ENCODE data around the gene TTC7B.

TTC7B gene

DNA sequence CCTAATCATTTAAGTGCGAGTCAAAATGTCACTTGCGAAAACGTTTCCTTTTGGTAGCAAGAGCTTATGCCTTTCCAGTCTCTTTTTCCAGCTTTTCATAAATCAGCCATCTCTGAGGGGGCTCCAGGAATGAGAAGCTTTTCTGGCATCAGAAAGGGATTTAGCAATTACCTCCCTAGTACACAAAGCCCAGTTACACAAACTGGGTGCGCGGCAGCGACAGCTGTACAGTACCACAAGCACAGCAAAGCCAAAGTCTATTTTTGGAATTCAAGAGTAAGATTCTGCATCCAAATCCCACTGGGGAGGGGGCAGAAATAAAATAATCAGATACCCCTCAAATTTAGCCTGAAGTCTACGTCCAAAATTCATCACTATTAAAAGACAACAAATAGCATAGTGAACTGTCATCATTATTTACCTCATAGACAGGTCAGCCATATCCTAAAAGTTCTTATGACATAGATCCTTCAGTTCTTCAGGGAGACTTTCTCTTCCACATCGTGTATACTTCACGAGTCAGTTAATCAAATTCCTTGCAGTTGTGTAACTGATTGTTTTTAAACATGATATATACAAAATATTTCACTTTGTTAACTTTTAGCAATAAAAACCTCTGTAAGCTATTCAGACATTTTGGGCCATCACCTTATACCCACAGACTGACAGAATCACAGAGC lies 150.8 kb downstream of the TTC7B start:
- Histone ChIP-seq H3K27ac (no peak overlapping the region), H3K4me3 (no peak overlapping the region)

DNA sequence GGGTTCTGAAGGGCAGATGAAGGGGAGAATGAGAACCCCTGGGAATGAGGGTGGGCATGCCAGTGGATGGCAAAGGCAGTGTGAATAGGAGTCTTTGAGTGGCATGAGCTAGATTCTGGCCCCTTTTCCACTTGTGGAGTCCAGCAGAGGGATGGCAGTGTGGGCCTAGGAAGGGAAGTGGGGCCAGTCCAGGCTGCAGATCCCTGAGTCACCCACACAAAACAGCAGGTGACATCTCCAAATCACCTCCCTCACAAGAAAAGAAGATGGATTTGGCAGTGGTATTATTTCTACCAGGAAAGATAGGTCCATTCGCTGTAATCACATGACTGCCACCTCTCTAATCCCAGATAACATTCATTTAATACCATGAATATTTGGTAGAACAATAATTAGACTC lies 151.3 kb downstream of the TTC7B start:
- Histone ChIP-seq H3K27ac (no peak overlapping the region), H3K4me3 (no peak overlapping the region)

DNA sequence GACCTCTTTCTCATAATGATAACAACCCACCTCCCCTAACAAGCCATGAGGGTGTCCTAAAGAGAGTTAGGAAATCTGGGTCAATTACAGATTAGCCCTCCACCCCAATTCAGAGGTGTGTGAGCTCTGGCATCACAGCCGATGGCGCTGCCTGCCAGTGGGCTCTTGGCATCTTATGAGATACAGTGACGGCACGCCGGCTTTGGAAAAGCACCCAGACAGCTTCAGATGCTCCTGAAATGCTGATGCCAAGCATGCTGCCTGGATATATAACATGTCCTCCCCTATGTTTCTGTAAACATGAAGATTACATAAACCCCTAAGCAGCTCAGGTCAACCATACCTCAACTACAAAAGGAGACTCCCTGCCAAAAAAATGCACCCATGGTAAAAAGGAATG lies 152.6 kb downstream of the TTC7B start:
- H3K27ac ChIP-seq: no peak overlapping the region
- no peak overlapping the region for H3K4me3 ChIP-seq

DNA sequence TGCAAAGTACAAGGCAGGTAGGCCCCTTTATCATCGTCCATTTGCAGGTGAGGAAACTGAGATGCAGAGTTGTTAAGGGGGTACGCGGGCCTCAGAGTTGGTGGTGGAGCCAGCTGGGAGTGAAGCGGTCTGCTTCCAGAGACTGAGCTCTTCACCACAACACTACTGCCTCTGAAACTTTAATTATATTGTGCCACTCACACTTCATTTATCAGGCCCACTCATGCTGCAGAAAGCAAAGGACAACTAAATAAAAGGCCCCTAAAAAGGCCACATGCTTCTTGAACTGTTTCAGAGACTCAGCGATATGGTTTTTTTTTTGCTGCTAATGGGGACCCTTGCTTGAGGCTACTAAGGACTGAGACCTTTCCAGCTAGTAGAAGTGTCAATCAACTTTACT lies 153.1 kb downstream of the TTC7B start:
- no peak overlapping the region for H3K27ac ChIP-seq
- no peak overlapping the region for H3K4me3 ChIP-seq

DNA sequence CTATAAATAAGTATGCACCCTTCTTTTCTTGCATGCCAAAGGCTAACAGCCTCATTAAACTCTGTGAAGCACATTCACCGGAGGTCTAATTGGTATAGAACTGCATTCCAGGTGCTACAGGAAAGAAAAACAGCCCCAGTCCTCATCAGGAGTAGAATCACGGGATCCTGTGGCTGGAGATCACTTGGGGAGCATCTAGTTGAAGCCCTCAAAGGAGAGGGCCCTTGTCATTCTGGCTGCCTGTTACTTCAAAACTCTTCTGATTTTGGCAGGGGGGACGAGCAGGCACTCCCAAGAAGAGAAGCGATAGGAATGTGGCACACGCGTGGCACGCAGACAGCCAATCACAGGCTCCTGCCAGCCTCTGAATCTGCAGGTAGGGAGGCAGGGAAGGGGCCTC lies 154.4 kb downstream of the TTC7B start:
- Histone ChIP-seq H3K4me3 (no peak overlapping the region), H3K27ac (no peak overlapping the region)

DNA sequence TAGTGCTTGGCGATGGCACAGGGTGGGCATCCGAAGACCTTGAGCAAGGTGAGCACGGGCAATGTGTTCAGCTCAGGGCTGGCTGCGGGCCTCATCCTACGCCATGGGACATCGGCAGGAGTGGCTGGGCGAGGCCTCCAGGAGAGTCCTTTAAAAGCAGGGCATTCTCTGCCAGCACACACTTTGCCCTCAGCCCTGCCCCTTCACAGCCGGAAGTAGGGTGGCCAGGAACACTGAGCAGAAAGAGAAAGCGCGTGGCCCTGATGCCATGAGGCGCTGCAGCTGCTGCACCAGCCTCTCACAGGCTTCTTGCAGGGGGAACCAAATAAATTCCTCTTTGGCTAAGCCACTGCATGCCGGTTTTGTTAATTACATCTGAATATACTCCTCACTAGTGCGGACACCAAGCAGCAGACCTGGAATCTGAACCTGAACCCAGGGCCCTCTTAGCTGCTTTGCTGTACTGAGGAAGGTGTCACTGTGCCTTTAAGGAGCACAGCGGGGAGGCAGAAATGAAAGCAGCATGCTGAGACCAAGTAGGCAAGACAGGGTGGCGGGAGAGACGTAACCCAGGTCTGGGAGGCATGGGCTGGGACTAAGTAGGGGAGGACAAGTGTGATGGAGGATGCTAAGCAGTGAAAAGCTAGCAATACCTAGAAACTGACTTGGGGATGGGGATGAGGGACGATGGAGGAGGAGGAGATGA lies 155.2 kb downstream of the TTC7B start:
- H3K4me3 ChIP-seq: no peak overlapping the region
- H3K27ac ChIP-seq: no peak overlapping the region

DNA sequence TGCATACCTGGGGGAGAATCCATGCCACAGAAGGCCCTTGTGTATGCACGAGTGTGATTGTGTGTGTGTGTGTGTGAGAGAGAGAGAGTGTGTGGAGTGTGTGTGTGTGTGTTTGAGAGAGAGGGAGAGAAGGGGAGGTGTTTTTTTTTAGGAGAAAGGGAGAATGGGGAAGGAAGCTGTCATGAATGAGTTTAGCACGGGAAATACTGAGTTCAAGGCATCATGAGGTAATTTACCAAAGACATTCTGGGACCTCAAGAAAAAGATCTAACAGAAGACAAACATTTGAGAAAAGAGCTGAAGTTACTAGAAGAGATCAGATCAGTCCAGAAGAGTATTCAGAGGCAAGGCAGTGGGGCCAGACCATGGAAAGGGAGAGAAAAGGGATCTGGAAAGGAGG lies 157.1 kb downstream of the TTC7B start:
- H3K4me3 ChIP-seq: no peak overlapping the region
- no peak overlapping the region for H3K27ac ChIP-seq

DNA sequence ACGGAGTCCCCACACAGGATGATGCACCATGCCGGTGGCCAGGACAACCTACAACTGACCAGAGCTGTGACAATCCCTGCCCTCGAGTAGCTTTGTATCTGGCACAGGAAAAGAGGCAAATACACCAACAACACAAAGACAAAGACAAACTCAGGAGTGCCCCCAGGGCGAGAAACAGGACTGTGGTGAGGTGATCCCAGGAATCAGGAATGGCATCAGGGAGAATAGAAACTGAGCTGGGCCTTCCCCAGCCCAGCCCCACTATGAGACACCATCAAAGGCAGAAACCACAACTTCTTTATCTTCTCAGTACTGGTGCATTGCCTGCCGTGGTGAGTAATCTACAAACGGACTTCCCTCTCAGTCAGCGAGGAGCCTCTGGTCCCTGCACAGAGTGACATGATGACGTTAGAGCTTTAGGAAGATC lies 157.7 kb downstream of the TTC7B start:
- Histone ChIP-seq H3K27ac (no peak overlapping the region), H3K4me3 (no peak overlapping the region)

DNA sequence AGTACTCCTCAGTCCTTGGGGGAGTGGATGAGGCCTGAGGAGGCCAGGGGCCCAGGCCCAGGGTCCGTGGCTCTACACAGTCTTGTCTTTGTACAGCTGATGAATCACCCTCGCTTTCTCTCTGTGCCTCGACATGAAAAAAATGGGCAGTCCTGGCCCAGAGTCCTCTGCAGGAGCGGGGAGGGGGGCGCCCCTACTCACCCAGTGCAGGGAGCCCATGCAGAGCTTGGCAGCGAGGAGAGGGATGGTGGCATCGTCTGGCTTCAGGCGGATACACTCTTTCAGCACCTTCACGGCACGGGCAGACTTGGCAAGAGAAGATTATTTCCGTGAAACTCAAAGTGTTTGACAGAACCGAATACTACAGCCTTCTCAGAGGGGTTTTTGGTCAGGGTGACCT lies 159.3 kb downstream of the TTC7B start:
- no peak overlapping the region for H3K4me3 ChIP-seq
- no peak overlapping the region for H3K27ac ChIP-seq

DNA sequence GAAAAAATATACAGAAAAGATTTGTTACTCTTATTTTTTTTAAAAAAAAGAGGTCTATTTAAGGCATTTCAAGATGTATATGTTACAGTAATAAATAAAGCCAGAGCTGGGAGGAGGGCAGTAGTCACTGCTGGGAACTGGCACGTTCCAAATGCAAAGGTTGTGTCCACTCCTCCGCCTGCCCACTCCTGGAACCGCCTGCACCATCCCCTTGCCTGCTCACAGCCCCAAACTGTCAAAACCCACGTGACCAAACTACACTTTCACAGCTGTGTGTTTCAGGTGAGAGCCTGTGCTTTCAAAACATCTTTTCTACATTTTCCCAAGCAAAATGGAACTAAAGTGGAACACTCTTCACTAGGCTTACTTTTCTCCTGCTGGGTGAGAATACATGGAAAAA lies 160.4 kb downstream of the TTC7B start:
- H3K27ac ChIP-seq: no peak overlapping the region
- H3K4me3 ChIP-seq: no peak overlapping the region

DNA sequence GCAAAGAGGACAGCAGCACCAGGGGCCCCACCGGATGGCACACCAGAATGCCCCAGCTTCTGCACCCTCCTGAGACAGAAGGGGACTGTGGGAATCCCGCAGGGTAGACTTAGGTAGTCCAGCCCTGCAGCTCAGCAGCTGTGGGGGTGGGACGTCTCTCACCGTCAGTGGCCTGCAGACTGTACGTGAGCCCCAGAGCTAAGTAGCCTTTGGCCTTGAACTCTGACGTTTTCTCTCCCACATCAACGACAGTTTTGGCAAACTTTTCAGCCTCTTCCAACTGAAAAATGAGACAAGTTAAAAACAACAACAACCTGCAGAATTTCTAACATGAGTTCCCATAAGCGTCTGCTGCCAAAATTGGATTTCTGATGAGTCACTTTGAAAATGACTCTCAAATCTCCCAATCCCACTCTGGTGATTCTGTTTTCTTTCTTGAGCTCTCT lies 161.4 kb downstream of the TTC7B start:
- Histone ChIP-seq H3K4me3 (no peak overlapping the region), H3K27ac (no peak overlapping the region)

DNA sequence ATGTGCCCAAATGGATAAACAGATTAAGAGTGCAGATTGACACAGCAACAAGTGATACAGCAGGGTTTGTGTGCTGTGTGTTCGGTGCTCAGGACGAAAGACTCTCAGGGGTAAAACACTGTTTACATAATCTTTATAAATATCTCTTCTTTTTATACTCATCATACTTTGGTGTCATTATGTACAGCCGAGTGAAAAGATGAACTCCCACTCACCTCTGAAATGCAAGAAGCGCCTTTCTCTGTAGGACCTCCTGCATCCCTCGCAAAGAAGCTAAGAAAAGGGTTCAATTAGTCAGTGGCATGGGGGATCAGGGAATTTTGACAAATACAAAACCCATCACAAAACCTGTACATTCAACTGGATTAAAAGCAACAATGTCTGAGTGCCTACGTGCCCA lies 163.6 kb downstream of the TTC7B start:
- Histone ChIP-seq H3K27ac (no peak overlapping the region), H3K4me3 (no peak overlapping the region)

DNA sequence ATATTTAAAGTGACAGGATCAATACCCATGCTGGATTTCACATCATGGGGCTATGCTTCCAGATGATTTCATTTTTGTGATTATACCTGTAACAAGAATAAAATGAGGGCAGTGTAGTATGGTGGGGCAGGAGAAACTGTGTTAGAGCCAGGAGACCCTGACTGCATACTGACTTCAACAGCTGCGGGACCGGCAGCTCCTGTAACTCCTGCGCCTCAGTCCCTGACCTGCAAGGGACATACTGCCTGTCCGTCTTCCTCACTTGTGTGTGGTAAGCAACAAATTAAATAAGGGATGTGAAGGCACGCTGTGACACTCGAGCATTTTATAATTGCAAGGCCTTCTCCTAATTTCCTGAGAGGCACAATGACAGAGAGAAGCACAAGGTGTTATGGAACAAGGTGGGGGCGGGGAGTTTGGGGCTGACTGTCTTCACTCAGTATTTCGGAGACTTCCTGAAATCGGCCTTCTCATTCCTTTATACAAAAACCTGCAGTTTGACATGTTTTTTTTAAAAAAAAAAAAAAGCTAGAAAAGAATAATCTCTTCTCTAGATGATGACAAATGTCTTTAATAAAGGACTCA lies 164.2 kb downstream of the TTC7B start:
- Histone ChIP-seq H3K27ac (no peak overlapping the region), H3K4me3 (no peak overlapping the region)

DNA sequence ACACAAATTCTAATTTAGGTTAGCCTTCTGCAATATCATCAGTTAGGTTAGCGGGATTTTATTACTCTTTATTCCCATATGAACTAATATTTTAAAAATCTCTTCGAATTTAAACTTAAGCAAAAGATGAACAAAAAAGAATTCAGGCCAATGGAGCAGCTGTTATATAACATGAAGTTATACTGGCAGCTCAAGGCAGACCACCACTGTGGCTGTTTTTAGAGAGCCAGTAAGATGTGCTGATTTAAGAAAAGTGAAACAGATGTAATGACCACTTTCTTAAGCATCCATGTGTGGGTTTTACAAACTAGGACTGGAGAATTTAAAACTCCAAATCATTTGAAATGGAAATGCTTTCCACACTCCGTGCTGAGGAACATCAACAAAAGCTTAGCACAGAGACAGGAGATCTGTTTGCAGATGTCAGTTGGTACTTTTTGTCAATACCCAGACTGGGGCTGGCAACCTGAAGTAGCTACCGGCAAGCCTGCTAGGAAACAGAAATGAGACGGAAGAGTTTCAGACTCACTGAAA lies 164.9 kb downstream of the TTC7B start:
- Histone ChIP-seq H3K4me3 (no peak overlapping the region), H3K27ac (no peak overlapping the region)

DNA sequence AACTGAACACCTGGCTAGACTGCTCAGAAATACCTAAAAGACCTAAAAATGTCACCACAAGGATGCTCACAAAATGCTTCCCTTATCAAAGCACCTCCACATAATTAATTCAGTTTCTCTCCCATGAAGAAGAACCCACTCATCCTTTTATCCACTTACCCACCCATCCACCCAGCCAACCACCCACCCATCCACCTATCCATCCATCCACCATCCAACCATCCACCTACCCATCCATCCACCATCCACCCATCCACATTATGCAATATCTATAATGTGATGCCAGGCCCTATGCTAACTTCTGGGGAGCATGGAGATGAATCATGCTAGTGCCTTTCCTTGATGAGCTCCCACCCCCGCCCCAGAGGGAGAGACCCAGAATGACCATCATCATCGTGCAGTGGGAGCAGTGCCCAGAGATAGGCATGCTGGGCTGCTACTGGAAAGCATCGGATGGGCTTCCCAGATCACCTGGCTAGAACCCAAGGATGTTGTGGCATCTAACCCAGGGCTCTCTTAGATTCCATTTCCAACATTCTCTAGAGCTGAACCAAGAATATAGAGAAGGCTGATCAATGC lies 166.6 kb downstream of the TTC7B start:
- no peak overlapping the region for H3K4me3 ChIP-seq
- H3K27ac ChIP-seq: no peak overlapping the region

DNA sequence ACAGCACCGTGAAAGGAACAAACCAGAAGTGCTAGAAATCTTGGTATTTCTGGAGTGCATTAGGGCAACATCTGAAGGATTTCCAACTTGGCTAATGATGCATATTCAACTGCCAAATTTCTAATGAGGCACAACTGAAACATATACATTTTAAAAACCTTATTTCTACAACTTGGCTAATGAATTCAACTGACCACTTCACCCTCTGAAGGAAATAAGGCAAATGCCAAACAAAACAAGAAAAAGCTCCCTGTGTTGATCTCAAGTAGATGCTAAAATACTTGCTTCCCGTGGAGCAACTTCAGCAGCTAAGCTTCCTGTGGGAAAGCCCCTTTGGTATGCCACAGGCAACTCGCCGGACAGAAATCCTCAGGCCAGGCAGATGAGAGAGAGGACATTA lies 167.1 kb downstream of the TTC7B start:
- H3K27ac ChIP-seq: no peak overlapping the region
- H3K4me3 ChIP-seq: no peak overlapping the region

DNA sequence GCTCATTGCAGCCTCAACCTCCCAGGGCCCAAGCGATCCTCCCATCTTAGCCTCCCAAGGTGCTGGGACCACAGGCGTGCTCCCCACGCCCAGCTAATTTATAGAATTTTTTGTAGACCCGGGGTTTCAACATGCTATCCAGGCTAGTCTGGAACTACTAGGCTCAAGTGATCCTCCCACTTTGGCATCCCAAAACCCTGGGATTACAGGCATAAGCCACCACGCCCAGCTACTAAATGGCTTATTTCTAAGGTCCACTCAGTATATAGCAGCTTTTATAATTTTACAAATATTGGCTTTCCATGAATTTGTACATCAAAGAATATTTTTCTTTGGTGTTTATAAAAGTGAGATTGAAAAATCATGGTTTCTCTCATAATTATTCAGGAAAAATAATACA lies 167.8 kb downstream of the TTC7B start:
- Histone ChIP-seq H3K27ac (no peak overlapping the region), H3K4me3 (no peak overlapping the region)

DNA sequence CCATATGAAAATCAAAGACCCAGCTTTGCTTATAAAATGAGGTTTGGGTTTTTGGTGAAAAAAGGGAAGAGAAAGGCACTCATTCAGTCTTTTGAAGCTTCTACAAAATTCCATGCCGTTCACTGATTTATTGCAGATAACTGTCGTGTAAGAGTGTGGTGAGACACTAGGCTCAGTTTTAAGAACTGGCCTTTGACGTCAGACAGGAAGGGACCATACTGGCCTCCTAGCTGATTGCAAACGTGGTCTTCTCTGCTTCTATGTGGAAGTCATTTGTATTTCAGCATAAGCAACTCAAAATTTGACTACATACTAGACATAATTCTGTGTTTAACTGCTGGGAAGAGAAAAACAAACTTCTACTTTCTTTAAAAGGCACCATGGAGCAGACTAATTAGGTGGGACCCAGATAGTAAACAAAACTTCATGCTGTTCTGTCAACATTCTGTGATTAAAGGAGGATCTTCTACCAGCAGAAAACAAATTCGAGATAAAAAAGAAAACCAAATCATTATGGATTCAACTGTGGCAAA lies 168.7 kb downstream of the TTC7B start:
- H3K4me3 ChIP-seq: no peak overlapping the region
- H3K27ac ChIP-seq: no peak overlapping the region

DNA sequence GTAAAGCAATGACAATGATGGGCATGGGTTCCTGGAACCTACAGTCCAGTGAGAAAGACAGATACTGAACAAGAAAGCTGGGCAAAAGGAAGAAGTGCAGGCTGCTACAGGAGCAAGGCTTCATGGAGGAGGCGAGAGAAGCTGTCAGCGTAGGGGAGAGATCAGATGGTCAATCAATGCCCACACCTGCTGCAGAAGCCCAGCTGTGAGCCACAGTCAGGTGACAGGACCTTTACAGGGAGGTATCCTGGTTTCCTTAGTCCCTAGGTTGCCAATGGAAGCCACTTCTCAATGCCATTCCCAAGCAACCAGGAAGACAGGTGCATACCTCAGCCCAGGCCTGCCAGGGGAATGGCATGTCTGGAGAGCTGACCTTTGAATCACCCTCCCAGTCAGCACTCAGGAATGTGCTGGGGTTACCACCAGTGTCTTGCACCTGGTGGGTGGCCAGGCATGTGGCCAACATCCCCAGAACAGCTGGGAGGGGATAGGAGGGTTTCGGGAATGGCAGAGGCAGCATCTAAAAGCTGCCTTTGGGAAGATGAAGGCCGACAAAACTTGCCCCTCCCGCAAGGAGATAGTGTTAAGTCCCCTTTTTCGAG lies 170.3 kb downstream of the TTC7B start:
- H3K4me3 ChIP-seq: no peak overlapping the region
- H3K27ac ChIP-seq: no peak overlapping the region

DNA sequence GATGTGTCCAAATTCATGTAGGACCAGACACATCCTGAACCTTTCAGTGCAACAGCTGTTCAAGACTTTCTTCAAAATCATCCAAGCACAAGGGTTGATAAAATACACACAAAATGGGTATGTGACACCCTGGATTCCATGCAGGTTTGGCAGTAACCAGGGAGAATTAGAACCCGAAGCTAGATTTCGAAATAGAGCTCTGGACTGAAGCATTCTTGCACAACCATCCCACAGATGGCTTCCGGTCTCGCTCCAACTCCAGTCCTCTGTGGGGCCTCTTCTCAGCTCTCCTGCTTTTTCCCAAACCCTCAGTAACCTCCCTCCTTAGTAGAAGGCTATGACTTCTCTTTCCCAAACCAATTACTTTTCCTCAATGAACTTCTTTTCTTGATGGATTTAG lies 171.3 kb downstream of the TTC7B start:
- Histone ChIP-seq H3K4me3 (no peak overlapping the region), H3K27ac (peak overlapping the region in 2 of 21 experiments; percentile 0 to 2)
